ENCODE data around the gene AQP6. TPM values are rescaled to one million over a fixed set of nuclear protein-coding genes. Genes with fewer than 3 reads are reported as not detected.
A peak's percentile ranks its signal among the peaks of the same experiment; 100 is the strongest.

AQP6 gene
- total and polyA plus RNA-seq, 2 donors (not counting 3 experiments of a cell fraction or from before 2014, with no cell fraction given) = 0.04 TPM; not detected in 1

DNA sequence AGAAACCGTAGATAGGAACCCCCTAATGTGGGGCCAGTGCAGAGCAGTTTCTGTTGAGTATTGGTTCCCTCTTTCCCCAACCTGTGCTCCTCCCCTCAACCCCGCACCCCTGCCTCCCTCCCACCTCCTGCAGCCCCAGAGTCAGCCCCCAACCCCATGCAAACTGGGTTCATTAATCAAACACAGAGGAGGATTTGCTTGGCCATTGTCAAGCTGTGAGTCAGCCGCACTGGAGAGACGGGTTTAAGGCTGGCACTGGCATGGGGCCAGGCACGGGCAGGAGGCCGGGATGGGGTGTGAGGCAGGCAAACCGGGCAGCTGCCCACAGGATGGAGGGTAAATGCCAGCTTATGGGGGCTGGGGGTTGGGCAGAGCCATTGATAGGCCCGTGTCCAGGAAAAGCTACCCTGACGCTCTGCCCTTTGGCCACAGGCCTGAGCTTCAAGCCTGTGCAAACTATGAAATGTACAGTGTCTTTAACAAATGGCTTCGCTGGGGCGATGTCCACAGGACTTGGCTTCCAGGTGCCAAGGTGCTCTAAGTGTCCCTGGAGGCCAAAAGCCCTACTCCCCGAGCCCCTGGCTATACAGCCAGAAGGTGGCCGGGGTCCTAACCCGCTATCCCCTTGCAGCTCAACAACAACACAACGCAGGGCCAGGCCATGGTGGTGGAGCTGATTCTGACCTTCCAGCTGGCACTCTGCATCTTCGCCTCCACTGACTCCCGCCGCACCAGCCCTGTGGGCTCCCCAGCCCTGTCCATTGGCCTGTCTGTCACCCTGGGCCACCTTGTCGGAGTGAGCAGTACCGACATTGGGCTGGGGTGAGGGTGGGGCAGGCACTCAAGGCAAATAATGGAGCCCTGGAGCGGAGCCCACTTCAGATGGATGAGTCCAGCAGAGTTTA, 9.6 kb upstream of the AQP6 start:
- no peaks in the 10 kb centered on the region for H3K9me1 ChIP-seq (replicated peaks; ENCODE audit: control insufficient read depth, extremely low read depth, insufficient read depth, low read length)
- FAIRE-seq (peak; percentile 47), DNase-seq (ENCODE audit: low read depth, low spot score) (peak; percentile 57)
- POLR2A ChIA-PET = interaction anchor here (0.6 to 1.2 kb wide), 3 partner anchors 122 to 249 kb away, joined by 3 read pairs; partner anchors contain the start of gene SMARCD1
- dilution Hi-C loops (cut with MboI; ENCODE audit: extremely low pct_ligation_motif_present, low sequenced_read_pairs) (loop anchor here (25.0 kb wide), 1 partner anchor 99 kb away; the partner anchor contains the start of gene ASIC1), intact Hi-C loops (cut with micrococcal nuclease) (no loop called here)
- H3K4me2 ChIP-seq (ENCODE audit: insufficient read depth, low read length) = no peak overlapping the region
- no peaks in the 10 kb centered on the region for H3K36me3 ChIP-seq (ENCODE audit: control insufficient read depth in 2 of 2, extremely low read depth in 1 of 2, insufficient read depth in 2 of 2, low read length in 2 of 2)
- CTCF ChIA-PET = interaction anchor here (1.0 to 11.4 kb wide), 9 partner anchors 9 to 103 kb away, joined by 3 to 317 read pairs (median 8); no protein-coding TSS in a partner anchor
- H3K79me2 ChIP-seq (ENCODE audit: control insufficient read depth, insufficient read depth, low read length) = no peaks in the 10 kb centered on the region
- no peak overlapping the region for H2AFZ ChIP-seq (ENCODE audit: low read depth, low read length)
- peaks cover 34% of the 10 kb centered on the region for H3K4me1 ChIP-seq (ENCODE audit: control insufficient read depth, extremely low read depth, insufficient read depth, low read length)
- no peaks in the 10 kb centered on the region for H4K20me1 ChIP-seq (replicated peaks; ENCODE audit: control insufficient read depth, extremely low read depth, insufficient read depth, low read length)
- H3K4me3 ChIP-seq (replicated peaks in 1 of 3; ENCODE audit: insufficient read depth in 1 of 3, low read depth in 1 of 3, low read length in 3 of 3) = no peak overlapping the region
- BruUV-seq (replicated peaks) = no TSS peak
- peaks cover 2 to 4% of the 10 kb centered on the region in 2 experiments for H3K27me3 ChIP-seq (ENCODE audit: control insufficient read depth in 2 of 2, insufficient read depth in 2 of 2, low read length in 2 of 2)
- no peaks in the 10 kb centered on the region for H3K9me3 ChIP-seq (replicated peaks; ENCODE audit: control insufficient read depth, insufficient read depth, low read length)
- no peak overlapping the region for H3K9ac ChIP-seq (replicated peaks; ENCODE audit: extremely low read depth, insufficient read depth, low read length)
- TF ChIP-seq FOS (IDR thresholded peaks at IDR 0.05; ENCODE audit: borderline replicate concordance, insufficient read depth, low read length) (peak; percentile 42), MYC (IDR thresholded peaks at IDR 0.05; ENCODE audit: low read depth, low read length) (no peak)
- H3K27ac ChIP-seq (ENCODE audit: insufficient read depth, low read depth, low read length) = no peak overlapping the region

DNA sequence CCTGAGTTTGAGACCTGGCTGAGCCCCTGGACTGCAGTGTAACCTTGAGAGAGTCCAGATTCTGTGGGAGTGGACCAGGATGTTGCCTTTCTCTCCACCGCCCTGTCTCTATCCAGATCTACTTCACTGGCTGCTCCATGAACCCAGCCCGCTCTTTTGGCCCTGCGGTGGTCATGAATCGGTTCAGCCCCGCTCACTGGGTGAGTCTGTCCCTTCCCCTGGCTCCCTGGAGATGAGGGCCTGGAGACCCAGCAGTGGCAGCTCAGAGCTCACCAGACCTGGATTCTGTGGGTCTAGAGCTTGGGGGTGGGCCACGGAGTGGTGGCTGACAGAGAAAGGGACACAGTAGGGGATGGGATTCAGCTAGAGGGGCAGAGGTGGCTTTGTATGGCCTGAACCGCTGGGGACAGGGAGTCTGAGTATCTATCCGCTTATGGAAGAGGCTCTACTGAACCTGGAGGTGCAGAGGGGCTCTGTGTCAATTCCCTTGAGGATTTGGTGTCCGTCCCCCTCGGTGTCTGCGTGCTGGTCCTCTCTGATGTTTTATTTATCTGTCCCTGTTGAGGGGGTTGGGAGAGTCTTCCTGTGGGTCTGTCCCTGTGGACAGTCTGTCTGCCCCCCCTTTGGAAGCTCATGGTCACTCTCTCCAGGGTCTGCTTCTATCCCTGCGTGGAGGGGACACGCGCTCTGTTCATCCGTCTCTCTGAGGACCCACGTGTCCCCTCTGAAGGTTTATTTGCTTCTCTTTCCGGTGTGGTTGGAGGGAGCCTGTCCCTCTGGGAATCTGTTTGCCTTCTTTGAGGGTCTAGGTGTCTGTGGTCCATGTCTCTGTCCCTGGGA, 8.6 kb upstream of the AQP6 start:
- intact Hi-C loops (cut with micrococcal nuclease) (no loop called here), dilution Hi-C loops (cut with MboI; ENCODE audit: extremely low pct_ligation_motif_present, low sequenced_read_pairs) (loop anchor here (25.0 kb wide), 1 partner anchor 98 kb away; the partner anchor contains the start of gene ASIC1)
- Histone ChIP-seq H3K9ac (replicated peaks; ENCODE audit: extremely low read depth, insufficient read depth, low read length) (no peak overlapping the region), H3K9me3 (replicated peaks; ENCODE audit: control insufficient read depth, insufficient read depth, low read length) (no peaks in the 10 kb centered on the region), H4K20me1 (replicated peaks; ENCODE audit: control insufficient read depth, extremely low read depth, insufficient read depth, low read length) (no peaks in the 10 kb centered on the region), H3K36me3 (ENCODE audit: control insufficient read depth in 2 of 2, extremely low read depth in 1 of 2, insufficient read depth in 2 of 2, low read length in 2 of 2) (no peaks in the 10 kb centered on the region), H3K9me1 (replicated peaks; ENCODE audit: control insufficient read depth, extremely low read depth, insufficient read depth, low read length) (no peaks in the 10 kb centered on the region), H3K79me2 (ENCODE audit: control insufficient read depth, insufficient read depth, low read length) (no peaks in the 10 kb centered on the region), H3K4me2 (ENCODE audit: insufficient read depth, low read length) (no peak overlapping the region), H3K4me1 (ENCODE audit: control insufficient read depth, extremely low read depth, insufficient read depth, low read length) (peaks cover 29% of the 10 kb centered on the region), H3K4me3 (replicated peaks in 1 of 3; ENCODE audit: insufficient read depth in 1 of 3, low read depth in 1 of 3, low read length in 3 of 3) (no peak overlapping the region), H3K27ac (ENCODE audit: insufficient read depth, low read depth, low read length) (no peak overlapping the region), H2AFZ (ENCODE audit: low read depth, low read length) (no peak overlapping the region), H3K27me3 (ENCODE audit: control insufficient read depth in 2 of 2, insufficient read depth in 2 of 2, low read length in 2 of 2) (peaks cover 7 to 10% of the 10 kb centered on the region in 2 experiments)
- DNase-seq (ENCODE audit: low read depth, low spot score) (no peak), FAIRE-seq (no peak)
- BruUV-seq (replicated peaks) = no TSS peak
- CTCF ChIA-PET = interaction anchor here (1.0 to 11.4 kb wide), 8 partner anchors 10 to 102 kb away, joined by 3 to 317 read pairs (median 119); partner anchors contain the start of gene ASIC1
- POLR2A ChIA-PET = no interaction called here
- TF ChIP-seq JUN (IDR thresholded peaks at IDR 0.05; ENCODE audit: borderline replicate concordance, insufficient read depth, insufficient read length, low read depth) = no peak
- no peak for TF ChIP-seq POLR2A (IDR thresholded peaks at IDR 0.05; ENCODE audit: low read depth, low read length)
- no peak for TF ChIP-seq FOS (IDR thresholded peaks at IDR 0.05; ENCODE audit: borderline replicate concordance, insufficient read depth, low read length)

Measured in endothelial cell of umbilical vein (primary cell).